ENCODE results near the gene GUCY1A1. TPM values are rescaled to one million over a fixed set of nuclear protein-coding genes. Genes with fewer than 3 reads are reported as not detected.
A peak's percentile ranks its signal among the peaks of the same experiment; 100 is the strongest.

GUCY1A1 gene
- total and polyA plus RNA-seq, 10 donors = 2.0 to 44.9 (median 23.1) TPM

DNA sequence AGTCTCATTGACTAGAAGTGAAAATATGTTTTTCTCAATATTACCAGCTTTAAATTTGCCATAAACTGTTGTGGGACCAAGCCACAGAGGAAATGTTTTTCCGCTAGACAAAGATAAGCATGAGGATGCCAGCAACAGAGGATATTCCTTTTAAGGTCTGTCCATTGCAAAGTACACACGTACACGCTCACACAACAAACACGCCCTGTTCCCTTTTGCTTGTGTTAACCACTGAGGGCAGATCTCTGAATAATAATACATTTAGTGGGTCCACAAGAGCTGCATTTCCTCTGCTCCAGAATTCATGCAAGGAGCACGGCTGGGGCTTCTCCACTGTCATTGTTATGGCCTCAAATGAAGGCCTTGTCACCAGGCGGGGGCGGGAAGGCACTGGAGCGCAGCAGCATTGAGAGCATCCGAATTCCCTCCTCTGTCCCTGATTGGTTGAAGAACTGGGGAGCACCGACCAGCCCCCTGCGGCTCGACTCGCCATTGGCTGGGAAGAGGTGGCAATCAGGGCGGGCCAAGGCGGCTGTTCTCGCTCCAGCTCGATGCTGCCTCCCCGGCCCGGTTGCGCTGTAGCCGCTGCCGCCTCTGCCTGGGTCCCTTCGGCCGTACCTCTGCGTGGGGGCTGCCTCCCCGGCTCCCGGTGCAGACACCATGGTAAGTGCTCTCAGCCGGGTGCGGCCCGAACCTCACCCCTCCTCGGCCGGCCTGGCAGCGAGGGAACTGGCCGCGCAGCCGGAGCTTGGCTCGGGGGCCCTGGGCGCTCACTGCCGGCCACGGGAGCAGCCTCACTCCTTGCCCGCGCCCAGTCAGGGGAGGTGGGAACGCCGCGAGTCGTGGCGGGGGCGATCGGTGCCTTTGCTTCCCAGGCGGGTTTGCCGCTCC is 92.1 kb downstream of the GUCY1A1 start, which contains the start of gene GUCY1B1:
Gene GUCY1B1, plus strand, starts transcription at position 541 of the 891 bp plus-strand sequence. Its CDS starts 120 bp downstream, at position 661.
- intact Hi-C loops (cut with DNase I; ENCODE audit: low total_unique reads) = no loop called here
- Histone ChIP-seq H3K4me1 (peaks cover 4 to 30% (median 12%) of the 10 kb centered on the region in 6 donors), H3K4me3 (peak within 1 kb of the TSS; percentile 24 to 82 (median 56)), H3K27me3 (replicated peaks in 1 of 7) (peaks cover 0 to 26% (median 11%) of the 10 kb centered on the region in 7 donors), H3K27ac (peak within 1 kb of the TSS; percentile 11 to 88 (median 84)), H3K9me3 (no peaks in the 10 kb centered on the region), H3K36me3 (no peaks in the 10 kb centered on the region)
- DNase-seq = peak; percentile 95
- 7 to 12% (median 8%) methylated on average over 30 to 51 of the region's 51 CpGs for WGBS, 5 donors
- TF ChIP-seq, protein P1, sequence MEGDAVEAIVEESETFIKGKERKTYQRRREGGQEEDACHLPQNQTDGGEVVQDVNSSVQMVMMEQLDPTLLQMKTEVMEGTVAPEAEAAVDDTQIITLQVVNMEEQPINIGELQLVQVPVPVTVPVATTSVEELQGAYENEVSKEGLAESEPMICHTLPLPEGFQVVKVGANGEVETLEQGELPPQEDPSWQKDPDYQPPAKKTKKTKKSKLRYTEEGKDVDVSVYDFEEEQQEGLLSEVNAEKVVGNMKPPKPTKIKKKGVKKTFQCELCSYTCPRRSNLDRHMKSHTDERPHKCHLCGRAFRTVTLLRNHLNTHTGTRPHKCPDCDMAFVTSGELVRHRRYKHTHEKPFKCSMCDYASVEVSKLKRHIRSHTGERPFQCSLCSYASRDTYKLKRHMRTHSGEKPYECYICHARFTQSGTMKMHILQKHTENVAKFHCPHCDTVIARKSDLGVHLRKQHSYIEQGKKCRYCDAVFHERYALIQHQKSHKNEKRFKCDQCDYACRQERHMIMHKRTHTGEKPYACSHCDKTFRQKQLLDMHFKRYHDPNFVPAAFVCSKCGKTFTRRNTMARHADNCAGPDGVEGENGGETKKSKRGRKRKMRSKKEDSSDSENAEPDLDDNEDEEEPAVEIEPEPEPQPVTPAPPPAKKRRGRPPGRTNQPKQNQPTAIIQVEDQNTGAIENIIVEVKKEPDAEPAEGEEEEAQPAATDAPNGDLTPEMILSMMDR (IDR thresholded peaks at IDR 0.05 in 8 of 11, conservative IDR thresholded peaks at IDR 0.05 in 3 of 11) = peak in 9 of 11 experiments; percentile 18 to 70 (median 44)
- TF ChIP-seq POLR2AphosphoS5 (IDR thresholded peaks at IDR 0.05) (peak; percentile 41 to 86 (median 84)), POLR2A (IDR thresholded peaks at IDR 0.05) (no peak)

DNA sequence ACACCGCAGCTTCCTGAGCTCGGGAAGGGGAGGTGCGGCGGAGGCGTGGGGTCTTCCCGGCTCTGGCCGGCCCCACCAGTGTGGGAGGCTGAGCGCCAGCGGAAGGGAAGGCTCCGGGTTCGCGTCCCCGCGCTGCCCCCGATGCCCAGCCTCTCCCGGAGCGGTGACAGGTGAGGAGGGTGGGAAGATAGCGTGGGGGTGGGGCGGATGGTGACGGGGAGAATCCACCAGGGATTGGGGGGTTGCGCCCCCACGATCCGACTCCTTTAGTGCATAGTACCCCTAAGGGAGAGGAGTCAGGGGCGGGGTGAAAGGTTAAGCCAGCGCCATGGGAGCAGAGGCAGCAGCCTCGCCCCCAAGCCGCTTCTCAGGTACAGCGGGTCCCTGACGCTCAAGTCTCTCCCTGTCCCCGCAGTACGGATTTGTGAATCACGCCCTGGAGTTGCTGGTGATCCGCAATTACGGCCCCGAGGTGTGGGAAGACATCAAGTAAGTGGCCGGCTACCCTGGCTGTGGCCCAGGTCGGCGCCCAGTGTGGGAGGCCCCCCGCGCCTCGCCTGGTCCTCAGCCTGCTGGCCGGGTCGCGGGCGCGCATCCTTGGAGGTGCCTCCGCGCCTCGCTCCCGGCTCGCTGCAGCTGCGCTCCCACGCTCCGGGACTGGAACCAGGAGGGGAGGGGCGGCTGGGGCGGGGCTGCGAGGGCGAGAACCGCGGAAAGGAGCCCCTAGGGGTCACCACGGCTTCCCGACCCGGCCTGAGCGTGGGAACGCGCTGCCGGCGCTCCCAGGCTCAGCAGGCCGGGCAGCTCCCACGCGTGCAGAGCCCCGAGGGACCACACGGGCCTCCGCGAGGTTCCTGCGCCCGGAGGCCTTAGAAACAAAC is 93.0 kb downstream of the GUCY1A1 start:
- Histone ChIP-seq H3K4me3 (peak overlapping the region; percentile 24 to 82 (median 56)), H3K9me3 (no peaks in the 10 kb centered on the region), H3K4me1 (peaks cover 4 to 37% (median 12%) of the 10 kb centered on the region in 6 donors), H3K27me3 (replicated peaks in 1 of 7) (peaks cover 0 to 26% (median 11%) of the 10 kb centered on the region in 7 donors), H3K36me3 (no peaks in the 10 kb centered on the region), H3K27ac (peak overlapping the region; percentile 11 to 88 (median 84))
- DNase-seq = peak; percentile 83
- WGBS, 5 donors = 0 to 5% (median 2%) methylated on average over 30 to 77 of the region's 77 CpGs
- no peak for TF ChIP-seq POLR2A (IDR thresholded peaks at IDR 0.05)
- peak in 2 of 3 donors; percentile 58 to 68 for TF ChIP-seq POLR2AphosphoS5 (IDR thresholded peaks at IDR 0.05)
- TF ChIP-seq, protein P1 (IDR thresholded peaks at IDR 0.05 in 8 of 11, conservative IDR thresholded peaks at IDR 0.05 in 3 of 11) = peak in 3 of 11 experiments; percentile 10 to 39 (median 19)
- intact Hi-C loops (cut with DNase I; ENCODE audit: low total_unique reads) = no loop called here

DNA sequence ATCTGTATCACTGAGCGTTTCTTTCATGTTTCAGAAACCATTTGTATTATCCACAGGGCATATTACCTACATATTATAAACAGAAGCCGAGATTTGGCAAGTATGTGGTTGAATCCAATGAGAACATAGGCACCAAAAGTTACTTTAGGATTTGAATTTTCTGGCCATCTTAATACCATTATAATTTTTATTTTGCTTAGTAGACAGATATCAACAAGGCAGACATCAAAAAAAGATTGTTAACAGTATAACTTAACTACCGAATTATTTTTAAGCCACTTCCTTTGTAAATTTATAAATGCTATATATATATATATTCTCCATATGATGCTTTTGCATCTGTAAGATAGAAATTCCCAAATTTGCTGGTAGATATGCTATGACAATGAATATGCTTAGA is 94.4 kb downstream of the GUCY1A1 start:
- Histone ChIP-seq H3K9me3 (no peaks in the 10 kb centered on the region), H3K36me3 (no peaks in the 10 kb centered on the region), H3K27me3 (replicated peaks in 1 of 7) (peaks cover 0 to 26% (median 11%) of the 10 kb centered on the region in 7 donors), H3K27ac (no peak overlapping the region), H3K4me3 (no peak overlapping the region), H3K4me1 (peaks cover 4 to 39% (median 12%) of the 10 kb centered on the region in 6 donors)
- DNase-seq = no peak
- TF ChIP-seq POLR2A (IDR thresholded peaks at IDR 0.05) = no peak
- TF ChIP-seq POLR2AphosphoS5 (IDR thresholded peaks at IDR 0.05) = no peak
- TF ChIP-seq, protein P1 (IDR thresholded peaks at IDR 0.05 in 8 of 11, conservative IDR thresholded peaks at IDR 0.05 in 3 of 11) = no peak
- intact Hi-C loops (cut with DNase I; ENCODE audit: low total_unique reads) = no loop called here
- 83 to 96% (median 90%) methylated on average over 3 of the region's 3 CpGs for WGBS, 5 donors

Data from spleen (tissue), 11 donors.